ENCODE data around the gene S100A8.
"Not testable (repeated sequence)": the region's sequence is repeated elsewhere in the genome, so short reads cannot be mapped to it uniquely, and the experiment has no call there.

The S100A8 gene

GRCh38 chr1:153390938-153391710, at the start of gene S100A8:
TSS of gene S100A8 (minus strand) at chr1:153391073. CDS start at chr1:153390535, 538 bp downstream.
- no peak for DNase-seq

- no peak for DNase-seq
Measured at GRCh38 chr1:153439273-153439672, 48.4 kb upstream of the S100A8 start.

- no peak for DNase-seq
Measured at GRCh38 chr1:153438599-153438998, 47.7 kb upstream of the S100A8 start.

- no peak for DNase-seq
Measured at GRCh38 chr1:153437236-153437635, 46.4 kb upstream of the S100A8 start.

GRCh38 chr1:153434746-153435455, 44.0 kb upstream of the S100A8 start:
- DNase-seq = no peak

- DNase-seq = no peak
Measured at GRCh38 chr1:153432874-153433681, 42.2 kb upstream of the S100A8 start.

- DNase-seq = no peak
Measured at GRCh38 chr1:153431928-153432327, 41.1 kb upstream of the S100A8 start.

- DNase-seq = no peak
Measured at GRCh38 chr1:153431427-153431826, 40.6 kb upstream of the S100A8 start.

GRCh38 chr1:153431002-153431401, 40.1 kb upstream of the S100A8 start:
- no peak for DNase-seq

- DNase-seq = no peak
Measured at GRCh38 chr1:153430561-153430960, 39.7 kb upstream of the S100A8 start.

- DNase-seq = no peak
Measured at GRCh38 chr1:153430166-153430553, 39.3 kb upstream of the S100A8 start.

GRCh38 chr1:153429266-153430165, 38.6 kb upstream of the S100A8 start:
- no peak for DNase-seq

GRCh38 chr1:153428791-153429190, 37.9 kb upstream of the S100A8 start:
- no peak for DNase-seq

- no peak for DNase-seq
Measured at GRCh38 chr1:153428073-153428638, 37.3 kb upstream of the S100A8 start.

- DNase-seq = no peak
Measured at GRCh38 chr1:153426809-153427208, 35.9 kb upstream of the S100A8 start.

- DNase-seq = no peak
Measured at GRCh38 chr1:153422450-153423068, 31.7 kb upstream of the S100A8 start.

GRCh38 chr1:153420306-153420705, 29.4 kb upstream of the S100A8 start:
- DNase-seq = no peak

- DNase-seq = not testable (repeated sequence)
Measured at GRCh38 chr1:153419436-153419793, 28.5 kb upstream of the S100A8 start.

- DNase-seq = not testable (repeated sequence)
Measured at GRCh38 chr1:153418758-153419435, 28.0 kb upstream of the S100A8 start.

- no peak for DNase-seq
Measured at GRCh38 chr1:153417136-153417888, 26.4 kb upstream of the S100A8 start.

All from NCI-H2227 treated with DMSO at 0.1 percent for 48 hours (cell line).